Omental fat pad (tissue), 4 donors: Measurements from ENCODE around the gene MIPEP. TPM values are rescaled to one million over a fixed set of nuclear protein-coding genes. Genes with fewer than 3 reads are reported as not detected.

Experiments
- ATAC-seq: fragments of 150-250 bp; one replicate; pipeline ENCODE4 v1.9.1; 2016; ENCODE audit warnings: mild to moderate bottlenecking, moderate library complexity; ENCODE audit not compliant: low FRiP score
- DNase-seq: peaks from one replicate; pipeline ENCODE4 v3.0.0-alpha.2; 2019; ENCODE audit warnings: low spot score
- CTCF ChIP-seq, 3 donors: fragments of 450-650 bp; IDR thresholded peaks; one replicate each; pipeline ENCODE4 v1.5.1; 2016 to 2017; ENCODE audit warnings: antibody characterized with exemption in 3 of 3, mild to moderate bottlenecking in 3 of 3, moderate library complexity in 2 of 3
- total RNA-seq, 4 donors: library from RNA; depleted of rRNA; stranded (reverse); fragments of >200 nt; gene quantifications; one replicate each; pipeline ENCODE4 v1.1.0, GENCODE V29; 2016

The MIPEP gene
- total RNA-seq, 4 donors from 2014 or later = 9.2 to 24.6 (median 10.9) TPM

- no peak for DNase-seq
- TF ChIP-seq CTCF (IDR thresholded peaks at IDR 0.05) = no peak
- no peak for ATAC-seq
Observed at GRCh38 chr13:23776698-23777574, 112.3 kb downstream of the MIPEP start.

- no peak for ATAC-seq
- TF ChIP-seq CTCF (IDR thresholded peaks at IDR 0.05) = no peak
- DNase-seq = no peak
Observed at GRCh38 chr13:23772717-23773116, 116.5 kb downstream of the MIPEP start.

- TF ChIP-seq CTCF (IDR thresholded peaks at IDR 0.05) = no peak
- ATAC-seq (no peak), DNase-seq (no peak)
Observed at GRCh38 chr13:23771956-23772355, 117.2 kb downstream of the MIPEP start.

GRCh38 chr13:23771552-23771951 is 117.6 kb downstream of the MIPEP start:
- ATAC-seq = peak; percentile 77
- DNase-seq = no peak
- no peak for TF ChIP-seq CTCF (IDR thresholded peaks at IDR 0.05)

GRCh38 chr13:23770973-23771372 is 118.2 kb downstream of the MIPEP start:
- DNase-seq (no peak), ATAC-seq (no peak)
- no peak for TF ChIP-seq CTCF (IDR thresholded peaks at IDR 0.05)

GRCh38 chr13:23770428-23770827 is 118.8 kb downstream of the MIPEP start:
- DNase-seq = no peak
- TF ChIP-seq CTCF (IDR thresholded peaks at IDR 0.05) = no peak
- ATAC-seq = no peak

GRCh38 chr13:23769401-23769800 is 119.8 kb downstream of the MIPEP start:
- DNase-seq = no peak
- ATAC-seq = no peak
- TF ChIP-seq CTCF (IDR thresholded peaks at IDR 0.05) = no peak
